Fibroblast of the aortic adventitia (primary cell): ENCODE data around the gene ATG4B. TPM values are rescaled to one million over a fixed set of nuclear protein-coding genes. Genes with fewer than 3 reads are reported as not detected.

Source experiments
- DNase-seq: peaks from one replicate; pipeline ENCODE4 v3.0.0-alpha.2; 2010; ENCODE audit warnings: low read depth
- H3K4me3 ChIP-seq: 2 replicates; pipeline ENCODE4 v1.5.1; 2011; ENCODE audit warnings: low read depth, mild to moderate bottlenecking, control low read depth, low read length, moderate library complexity
- CTCF ChIP-seq: IDR thresholded peaks from 2 replicates; pipeline ENCODE4 v1.5.1; 2011; ENCODE audit warnings: mild to moderate bottlenecking, low read length, control low read depth, inconsistent platforms; ENCODE audit not compliant: insufficient read depth
- total RNA-seq: library from RNA; depleted of rRNA; stranded (reverse); fragments of >200 nt; gene quantifications from 2 replicates; pipeline ENCODE4 v1.2.3, GENCODE V29; 2012; ENCODE audit warnings: low replicate concordance

The ATG4B gene
- total RNA-seq, 1 donor: 52.0 TPM

GRCh38 chr2:241672243-241673188, 35.0 kb downstream of the ATG4B start:
- no peak for DNase-seq
- no peak for TF ChIP-seq CTCF
- H3K4me3 ChIP-seq: no peak overlapping the region

- no peak for TF ChIP-seq CTCF
- no peak overlapping the region for H3K4me3 ChIP-seq
- no peak for DNase-seq
Measured at GRCh38 chr2:241673189-241673663, 35.7 kb downstream of the ATG4B start.

- no peak for TF ChIP-seq CTCF
- DNase-seq: no peak
Measured at GRCh38 chr2:241673797-241674725, 36.6 kb downstream of the ATG4B start.

GRCh38 chr2:241675885-241676284, 38.4 kb downstream of the ATG4B start:
- no peak for TF ChIP-seq CTCF

More at GRCh38 chr2:241673797-241674725, 36.6 kb downstream of the ATG4B start:
- no peak overlapping the region for H3K4me3 ChIP-seq

GRCh38 chr2:241676665-241677064, 39.2 kb downstream of the ATG4B start:
- H3K4me3 ChIP-seq: no peak overlapping the region
- DNase-seq: no peak
- no peak for TF ChIP-seq CTCF

More at GRCh38 chr2:241675885-241676284, 38.4 kb downstream of the ATG4B start:
- H3K4me3 ChIP-seq: no peak overlapping the region
- DNase-seq: no peak

- no peak overlapping the region for H3K4me3 ChIP-seq
- no peak for DNase-seq
- TF ChIP-seq CTCF: no peak
Measured at GRCh38 chr2:241677392-241677791, 39.9 kb downstream of the ATG4B start.
